ENCODE measurements around the gene SMPDL3B.

The SMPDL3B gene

DNA sequence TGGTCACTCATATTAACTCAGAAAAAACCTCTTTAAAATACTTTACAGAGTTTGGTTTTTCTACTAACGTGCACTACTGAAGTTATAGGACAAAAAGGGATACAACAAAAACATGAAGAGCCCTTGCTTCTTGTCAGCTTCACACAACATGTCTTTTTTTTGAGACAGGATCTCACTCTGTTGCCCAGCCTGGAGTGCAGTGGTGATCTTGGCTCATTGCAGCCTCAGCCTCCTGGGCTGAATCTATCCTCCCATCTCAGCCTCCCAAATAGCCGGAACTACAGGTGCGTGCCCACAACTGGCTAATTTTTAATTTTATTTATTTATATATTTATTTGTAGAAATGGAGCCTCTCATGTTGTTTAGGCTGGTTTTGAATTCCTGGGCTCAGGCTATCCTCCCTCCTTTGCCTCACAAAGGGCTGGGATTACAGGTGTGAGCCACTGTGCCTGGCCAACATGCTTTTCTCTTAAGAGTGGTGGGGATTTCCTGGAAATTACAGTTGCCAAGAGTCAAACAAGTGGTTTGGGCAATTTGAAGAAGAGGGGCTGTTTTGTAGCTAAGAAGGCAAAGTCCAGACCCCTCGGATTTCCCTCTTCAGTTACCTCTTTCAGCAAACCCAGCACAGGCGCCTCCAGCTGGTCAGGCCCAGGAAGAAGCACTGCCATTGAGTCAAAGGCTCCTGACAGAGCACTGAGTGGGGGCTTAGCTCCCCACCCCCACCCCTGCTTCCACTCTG, 6.4 kb upstream of the SMPDL3B start:
- H3K4me1 ChIP-seq (ENCODE audit: insufficient read depth, low read length, poor library complexity, severe bottlenecking): peaks cover 6% of the 10 kb centered on the region
- no peaks in the 10 kb centered on the region for H3F3A ChIP-seq (ENCODE audit: low read depth)
- H3K9me2 ChIP-seq (replicated peaks; ENCODE audit: low read depth, low read length): no peaks in the 10 kb centered on the region
- H3K4me3 ChIP-seq (ENCODE audit: low read length, poor library complexity, severe bottlenecking): no peak overlapping the region
- no peak overlapping the region for H2AFZ ChIP-seq (ENCODE audit: low read length)
- H3K27me3 ChIP-seq (ENCODE audit: insufficient read depth, low read length, poor library complexity, severe bottlenecking): no peaks in the 10 kb centered on the region
- TF ChIP-seq EZH2phosphoT487 (IDR thresholded peaks at IDR 0.05; ENCODE audit: borderline replicate concordance): no peak
- TF ChIP-seq, protein P1, sequence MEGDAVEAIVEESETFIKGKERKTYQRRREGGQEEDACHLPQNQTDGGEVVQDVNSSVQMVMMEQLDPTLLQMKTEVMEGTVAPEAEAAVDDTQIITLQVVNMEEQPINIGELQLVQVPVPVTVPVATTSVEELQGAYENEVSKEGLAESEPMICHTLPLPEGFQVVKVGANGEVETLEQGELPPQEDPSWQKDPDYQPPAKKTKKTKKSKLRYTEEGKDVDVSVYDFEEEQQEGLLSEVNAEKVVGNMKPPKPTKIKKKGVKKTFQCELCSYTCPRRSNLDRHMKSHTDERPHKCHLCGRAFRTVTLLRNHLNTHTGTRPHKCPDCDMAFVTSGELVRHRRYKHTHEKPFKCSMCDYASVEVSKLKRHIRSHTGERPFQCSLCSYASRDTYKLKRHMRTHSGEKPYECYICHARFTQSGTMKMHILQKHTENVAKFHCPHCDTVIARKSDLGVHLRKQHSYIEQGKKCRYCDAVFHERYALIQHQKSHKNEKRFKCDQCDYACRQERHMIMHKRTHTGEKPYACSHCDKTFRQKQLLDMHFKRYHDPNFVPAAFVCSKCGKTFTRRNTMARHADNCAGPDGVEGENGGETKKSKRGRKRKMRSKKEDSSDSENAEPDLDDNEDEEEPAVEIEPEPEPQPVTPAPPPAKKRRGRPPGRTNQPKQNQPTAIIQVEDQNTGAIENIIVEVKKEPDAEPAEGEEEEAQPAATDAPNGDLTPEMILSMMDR (conservative IDR thresholded peaks at IDR 0.05; ENCODE audit: low read length): 0 out of 2 replicates have a peak, but pooled peaks have one; percentile 30
- no peaks in the 10 kb centered on the region for H4K20me1 ChIP-seq (ENCODE audit: insufficient read depth, low read length, poor library complexity, severe bottlenecking)
- no peaks in the 10 kb centered on the region for H3K36me3 ChIP-seq (ENCODE audit: insufficient read depth, low read length)
- no peaks in the 10 kb centered on the region for H3K79me2 ChIP-seq (ENCODE audit: insufficient read depth, low read length)
- H3K4me2 ChIP-seq (ENCODE audit: low read depth, low read length, poor library complexity, severe bottlenecking): no peak overlapping the region
- no peak overlapping the region for H3K9ac ChIP-seq (ENCODE audit: low read depth, low read length, poor library complexity, severe bottlenecking)
- H3K9me3 ChIP-seq (ENCODE audit: insufficient read depth, low read depth, low read length): no peaks in the 10 kb centered on the region

DNA sequence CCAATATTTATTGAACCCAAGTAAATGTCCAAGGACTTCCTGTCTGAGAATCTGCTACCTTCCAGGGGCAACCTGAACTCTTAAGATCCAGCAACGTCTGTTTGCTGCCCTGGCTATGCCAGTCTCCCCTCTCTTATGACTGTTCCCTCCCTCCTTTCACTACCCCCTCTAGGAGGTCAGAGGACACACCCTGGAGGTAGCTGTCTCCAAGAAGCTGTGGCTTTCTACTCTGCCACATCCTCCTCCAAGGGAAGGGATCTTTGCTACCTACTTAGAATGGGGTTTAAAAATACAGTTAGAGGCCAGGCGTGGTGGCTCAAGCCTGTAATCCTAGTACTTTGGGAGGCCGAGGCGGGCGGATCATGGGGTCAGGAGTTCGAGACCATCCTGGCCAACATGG, 3.6 kb upstream of the SMPDL3B start:
- H4K20me1 ChIP-seq (ENCODE audit: insufficient read depth, low read length, poor library complexity, severe bottlenecking): no peaks in the 10 kb centered on the region
- H3K4me1 ChIP-seq (ENCODE audit: insufficient read depth, low read length, poor library complexity, severe bottlenecking): peaks cover 13% of the 10 kb centered on the region
- no peaks in the 10 kb centered on the region for H3K9me2 ChIP-seq (replicated peaks; ENCODE audit: low read depth, low read length)
- no peak for TF ChIP-seq EZH2phosphoT487 (IDR thresholded peaks at IDR 0.05; ENCODE audit: borderline replicate concordance)
- TF ChIP-seq, protein P1 (conservative IDR thresholded peaks at IDR 0.05; ENCODE audit: low read length): no peak
- no peaks in the 10 kb centered on the region for H3K27me3 ChIP-seq (ENCODE audit: insufficient read depth, low read length, poor library complexity, severe bottlenecking)
- H3K9me3 ChIP-seq (ENCODE audit: insufficient read depth, low read depth, low read length): no peaks in the 10 kb centered on the region
- no peaks in the 10 kb centered on the region for H3F3A ChIP-seq (ENCODE audit: low read depth)
- no peak overlapping the region for H2AFZ ChIP-seq (ENCODE audit: low read length)
- H3K4me3 ChIP-seq (ENCODE audit: low read length, poor library complexity, severe bottlenecking): no peak overlapping the region
- no peaks in the 10 kb centered on the region for H3K79me2 ChIP-seq (ENCODE audit: insufficient read depth, low read length)
- H3K36me3 ChIP-seq (ENCODE audit: insufficient read depth, low read length): no peaks in the 10 kb centered on the region
- H3K4me2 ChIP-seq (ENCODE audit: low read depth, low read length, poor library complexity, severe bottlenecking): no peak overlapping the region
- H3K9ac ChIP-seq (ENCODE audit: low read depth, low read length, poor library complexity, severe bottlenecking): no peak overlapping the region

DNA sequence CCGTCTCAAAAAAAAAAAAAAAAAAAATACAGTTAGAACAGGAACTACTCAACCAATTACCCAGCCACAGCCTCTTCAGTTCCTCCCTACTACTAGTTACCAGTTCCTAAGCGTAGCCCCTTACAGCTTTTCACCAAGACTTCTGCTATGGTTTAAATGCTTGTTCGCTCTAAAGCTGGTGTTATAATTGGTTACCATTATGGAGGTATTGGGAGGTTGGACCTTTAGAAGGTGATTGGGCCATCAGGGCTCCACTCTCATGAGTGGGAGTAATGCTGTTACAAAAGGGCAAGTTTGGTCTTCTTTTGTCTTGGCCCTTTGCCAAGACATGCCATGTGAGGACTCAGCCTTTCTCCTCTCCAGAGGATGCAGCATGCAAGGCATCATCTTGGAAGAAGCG, 3.0 kb upstream of the SMPDL3B start:
- Histone ChIP-seq H2AFZ (ENCODE audit: low read length) (peak overlapping the region; percentile 76; the same call in 1 of the 2 replicates), H3K79me2 (ENCODE audit: insufficient read depth, low read length) (no peaks in the 10 kb centered on the region), H4K20me1 (ENCODE audit: insufficient read depth, low read length, poor library complexity, severe bottlenecking) (no peaks in the 10 kb centered on the region), H3K27me3 (ENCODE audit: insufficient read depth, low read length, poor library complexity, severe bottlenecking) (no peaks in the 10 kb centered on the region), H3K9me2 (replicated peaks; ENCODE audit: low read depth, low read length) (no peaks in the 10 kb centered on the region), H3K4me1 (ENCODE audit: insufficient read depth, low read length, poor library complexity, severe bottlenecking) (peaks cover 13% of the 10 kb centered on the region), H3K9ac (ENCODE audit: low read depth, low read length, poor library complexity, severe bottlenecking) (no peak overlapping the region), H3K4me3 (ENCODE audit: low read length, poor library complexity, severe bottlenecking) (no peak overlapping the region), H3K9me3 (ENCODE audit: insufficient read depth, low read depth, low read length) (no peaks in the 10 kb centered on the region), H3K36me3 (ENCODE audit: insufficient read depth, low read length) (no peaks in the 10 kb centered on the region), H3F3A (ENCODE audit: low read depth) (no peaks in the 10 kb centered on the region), H3K4me2 (ENCODE audit: low read depth, low read length, poor library complexity, severe bottlenecking) (no peak overlapping the region)
- TF ChIP-seq, protein P1 (conservative IDR thresholded peaks at IDR 0.05; ENCODE audit: low read length): no peak
- TF ChIP-seq EZH2phosphoT487 (IDR thresholded peaks at IDR 0.05; ENCODE audit: borderline replicate concordance): no peak

All from Loucy (cell line).